HG02970 (cell line): ENCODE data around the gene INTS1.
"Not testable (repeated sequence)": the region's sequence is repeated elsewhere in the genome, so short reads cannot be mapped to it uniquely, and the experiment has no call there.

Experiments used
- ATAC-seq: cut with Tn5 transposase; IDR thresholded peaks from one replicate; pipeline ENCODE4 v1.9.1; 2021; ENCODE audit warnings: mild to moderate bottlenecking, moderate library complexity, moderate number of reproducible peaks; ENCODE audit not compliant: unreplicated experiment, low FRiP score

INTS1 gene

GRCh38 chr7:1532456-1533254, 28.5 kb upstream of the INTS1 start:
- ATAC-seq = no peak

- ATAC-seq = no peak
Measured at GRCh38 chr7:1531979-1532455, 27.8 kb upstream of the INTS1 start.

- no peak for ATAC-seq
Measured at GRCh38 chr7:1531263-1531978, 27.2 kb upstream of the INTS1 start.

- peak; percentile 28 for ATAC-seq
Measured at GRCh38 chr7:1530946-1531262, 26.7 kb upstream of the INTS1 start.

GRCh38 chr7:1529383-1530116, 25.4 kb upstream of the INTS1 start:
- ATAC-seq = no peak

GRCh38 chr7:1526271-1526754, 22.1 kb upstream of the INTS1 start:
- ATAC-seq = no peak

- ATAC-seq = no peak
Measured at GRCh38 chr7:1525409-1525808, 21.2 kb upstream of the INTS1 start.

GRCh38 chr7:1523844-1524243, 19.7 kb upstream of the INTS1 start:
- no peak for ATAC-seq

- no peak for ATAC-seq
Measured at GRCh38 chr7:1523208-1523607, 19.0 kb upstream of the INTS1 start.

GRCh38 chr7:1521456-1521855, 17.3 kb upstream of the INTS1 start:
- ATAC-seq = no peak

GRCh38 chr7:1520539-1521234, 16.5 kb upstream of the INTS1 start:
- no peak for ATAC-seq

- ATAC-seq = not testable (repeated sequence)
Measured at GRCh38 chr7:1519322-1519922, 15.2 kb upstream of the INTS1 start.

GRCh38 chr7:1516586-1517251, 12.5 kb upstream of the INTS1 start:
- ATAC-seq = no peak

- ATAC-seq = not testable (repeated sequence)
Measured at GRCh38 chr7:1515509-1515967, 11.3 kb upstream of the INTS1 start.

- no peak for ATAC-seq
Measured at GRCh38 chr7:1514995-1515401, 10.8 kb upstream of the INTS1 start.

GRCh38 chr7:1514407-1514806, 10.2 kb upstream of the INTS1 start:
- no peak for ATAC-seq

GRCh38 chr7:1513657-1514095, 9.5 kb upstream of the INTS1 start:
- no peak for ATAC-seq

- ATAC-seq = no peak
Measured at GRCh38 chr7:1512781-1513656, 8.8 kb upstream of the INTS1 start.
